GM18868 (cell line): Measurements from ENCODE around the gene FNDC3A.

ENCODE experiments used
- ATAC-seq: cut with Tn5 transposase; IDR thresholded peaks from one replicate; pipeline ENCODE4 v1.9.1; 2021; ENCODE audit warnings: mild to moderate bottlenecking, moderate library complexity; ENCODE audit not compliant: unreplicated experiment

The FNDC3A gene

GRCh38 chr13:49213539-49213938 lies 237.8 kb downstream of the FNDC3A start:
- no peak for ATAC-seq

GRCh38 chr13:49213997-49214916 lies 238.5 kb downstream of the FNDC3A start:
- ATAC-seq, result no peak

DNA sequence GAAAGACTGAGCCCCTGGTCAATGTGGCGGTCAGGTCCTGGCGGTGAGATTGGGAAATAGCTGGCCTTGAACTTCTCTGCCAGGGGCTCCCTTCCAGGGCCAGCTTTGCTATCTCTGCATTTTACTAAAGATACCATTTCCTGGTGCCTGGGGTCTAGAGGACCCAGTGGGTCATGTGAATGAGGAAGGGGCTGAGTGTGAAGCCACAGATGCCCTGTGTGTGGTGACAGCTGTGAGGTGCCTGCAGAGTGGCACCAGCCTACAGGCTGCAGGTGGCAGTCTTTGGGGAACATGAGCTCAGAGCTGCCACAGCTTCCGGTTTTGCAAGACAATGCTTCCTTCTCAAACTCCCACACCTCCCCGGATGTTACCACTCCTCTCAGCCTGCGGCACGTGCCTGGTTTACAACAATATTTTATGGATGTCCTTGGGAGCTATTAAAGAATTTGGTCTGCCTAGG lies 239.2 kb downstream of the FNDC3A start:
- peak; percentile 78 for ATAC-seq

- ATAC-seq, result no peak
These were observed 240.6 kb downstream of the FNDC3A start for GRCh38 chr13:49216334-49216733.

- no peak for ATAC-seq
These were observed 242.3 kb downstream of the FNDC3A start for GRCh38 chr13:49217962-49218492.

- ATAC-seq, result no peak
These were observed 242.9 kb downstream of the FNDC3A start for GRCh38 chr13:49218493-49219051.

DNA sequence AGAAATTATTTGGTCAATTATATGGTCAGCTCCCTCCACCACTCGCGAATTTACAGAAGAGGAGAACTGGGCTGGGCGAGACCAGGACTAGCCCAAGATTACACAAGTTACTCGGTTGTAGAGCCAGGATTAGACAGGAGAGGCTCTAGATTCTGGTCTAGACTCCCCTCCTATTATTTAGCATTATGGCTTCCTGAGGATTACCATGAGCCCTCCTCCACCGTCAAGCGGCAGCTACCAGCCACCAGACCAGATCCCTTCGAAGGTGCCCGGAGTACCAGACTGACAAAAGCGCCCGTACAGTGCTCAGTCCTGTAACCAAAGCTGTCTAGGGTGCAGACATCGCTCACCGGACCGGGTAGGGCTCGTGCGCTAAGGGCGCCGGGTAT lies 243.9 kb downstream of the FNDC3A start:
- ATAC-seq, result no peak

- peak; percentile 56 for ATAC-seq
These were observed 244.5 kb downstream of the FNDC3A start, which contains the start of gene MLNR for GRCh38 chr13:49220036-49220855. Gene MLNR (plus strand): TSS chr13:49220338. CDS start chr13:49220338, 0 bp downstream.

DNA sequence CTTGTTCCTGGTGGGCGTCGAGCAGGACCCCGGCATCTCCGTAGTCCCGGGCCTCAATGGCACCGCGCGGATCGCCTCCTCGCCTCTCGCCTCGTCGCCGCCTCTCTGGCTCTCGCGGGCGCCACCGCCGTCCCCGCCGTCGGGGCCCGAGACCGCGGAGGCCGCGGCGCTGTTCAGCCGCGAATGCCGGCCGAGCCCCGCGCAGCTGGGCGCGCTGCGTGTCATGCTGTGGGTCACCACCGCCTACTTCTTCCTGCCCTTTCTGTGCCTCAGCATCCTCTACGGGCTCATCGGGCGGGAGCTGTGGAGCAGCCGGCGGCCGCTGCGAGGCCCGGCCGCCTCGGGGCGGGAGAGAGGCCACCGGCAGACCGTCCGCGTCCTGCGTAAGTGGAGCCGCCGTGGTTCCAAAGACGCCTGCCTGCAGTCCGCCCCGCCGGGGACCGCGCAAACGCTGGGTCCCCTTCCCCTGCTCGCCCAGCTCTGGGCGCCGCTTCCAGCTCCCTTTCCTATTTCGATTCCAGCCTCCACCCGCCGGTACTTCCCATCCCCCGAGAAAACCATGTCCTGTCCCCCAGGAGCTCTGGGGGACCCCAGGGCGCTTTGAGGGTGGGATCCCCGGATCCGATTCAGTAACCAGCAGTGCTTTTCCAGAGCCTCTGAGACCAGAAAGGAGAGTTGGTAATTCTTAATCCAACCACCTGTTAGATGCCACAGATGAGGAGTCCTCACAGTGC lies 245.3 kb downstream of the FNDC3A start:
- no peak for ATAC-seq

DNA sequence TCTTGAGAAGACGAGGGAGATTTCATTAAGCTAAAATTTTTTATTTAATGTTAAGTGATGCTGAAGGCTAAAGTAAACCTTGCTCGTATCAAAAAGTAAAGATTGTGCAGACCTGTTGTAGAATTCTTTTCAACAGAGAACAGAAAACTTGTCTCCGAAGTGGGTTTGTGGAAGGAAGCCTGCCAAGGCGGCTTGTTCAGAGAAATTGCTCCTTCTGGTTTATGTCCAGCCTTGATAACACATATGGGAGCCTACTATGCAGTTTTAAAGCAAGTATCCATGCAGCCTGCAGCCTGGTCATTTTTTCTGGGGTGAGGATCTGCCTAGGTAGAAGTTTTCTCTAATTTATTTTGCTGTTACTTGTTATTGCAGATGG lies 245.9 kb downstream of the FNDC3A start:
- ATAC-seq, result no peak

DNA sequence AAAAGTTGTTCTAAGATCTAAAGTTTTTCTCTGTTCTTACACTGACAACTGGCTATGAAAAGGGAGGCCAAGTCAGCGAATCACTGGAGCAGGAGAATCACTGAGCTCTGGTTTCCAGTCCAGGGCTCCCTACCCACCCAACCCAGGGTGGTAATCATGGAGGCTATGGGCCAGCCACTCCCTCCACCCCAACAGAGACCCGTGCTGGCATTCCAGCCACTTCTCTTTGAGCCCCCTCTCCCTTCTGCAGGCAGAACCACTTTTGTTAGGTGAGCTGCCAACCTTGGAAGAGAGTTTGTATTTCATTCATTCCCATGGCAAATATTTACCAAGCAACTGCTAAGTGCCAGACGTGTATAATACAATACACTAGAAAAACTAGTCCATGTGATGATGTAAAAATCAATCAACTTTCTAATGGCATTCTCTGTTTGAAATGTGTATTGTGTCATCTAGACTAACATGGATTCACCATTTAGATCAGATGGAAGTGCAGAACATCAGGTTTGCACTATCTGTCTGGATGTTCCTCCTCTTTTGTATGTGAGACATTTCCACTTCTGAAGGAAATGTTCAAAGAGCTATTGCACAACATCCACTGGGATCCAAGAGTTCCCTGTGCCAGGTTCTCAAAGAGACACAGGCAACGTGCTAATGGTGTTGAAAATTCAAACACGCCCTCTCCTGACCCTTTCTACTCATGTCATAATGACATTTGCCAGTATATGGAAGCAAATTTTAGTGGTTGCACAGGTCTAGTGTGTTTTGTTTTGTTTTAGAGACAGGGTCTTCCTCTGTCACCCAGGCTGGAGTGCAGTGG lies 249.7 kb downstream of the FNDC3A start:
- no peak for ATAC-seq

- no peak for ATAC-seq
These were observed 250.9 kb downstream of the FNDC3A start for GRCh38 chr13:49226613-49227012.

DNA sequence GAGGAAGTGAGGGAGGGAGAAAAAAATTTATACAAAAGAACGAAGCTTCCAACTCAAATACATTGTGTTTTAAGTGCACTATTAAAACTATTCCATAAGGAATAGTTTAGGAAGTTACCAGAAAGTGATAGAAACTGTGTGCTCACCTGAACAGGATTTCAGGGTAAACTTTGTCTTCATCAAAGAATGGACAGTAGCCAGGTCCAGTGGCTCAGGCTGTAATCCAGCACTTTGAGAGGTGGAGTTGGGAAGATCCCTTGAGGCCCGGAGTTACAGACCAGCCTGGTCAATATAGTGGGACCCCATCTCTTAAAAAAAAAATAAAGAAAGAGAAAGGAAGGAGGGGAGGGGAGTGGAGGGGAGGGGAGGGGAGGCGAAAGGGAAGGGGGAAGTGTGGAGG lies 259.0 kb downstream of the FNDC3A start:
- ATAC-seq, result no peak

DNA sequence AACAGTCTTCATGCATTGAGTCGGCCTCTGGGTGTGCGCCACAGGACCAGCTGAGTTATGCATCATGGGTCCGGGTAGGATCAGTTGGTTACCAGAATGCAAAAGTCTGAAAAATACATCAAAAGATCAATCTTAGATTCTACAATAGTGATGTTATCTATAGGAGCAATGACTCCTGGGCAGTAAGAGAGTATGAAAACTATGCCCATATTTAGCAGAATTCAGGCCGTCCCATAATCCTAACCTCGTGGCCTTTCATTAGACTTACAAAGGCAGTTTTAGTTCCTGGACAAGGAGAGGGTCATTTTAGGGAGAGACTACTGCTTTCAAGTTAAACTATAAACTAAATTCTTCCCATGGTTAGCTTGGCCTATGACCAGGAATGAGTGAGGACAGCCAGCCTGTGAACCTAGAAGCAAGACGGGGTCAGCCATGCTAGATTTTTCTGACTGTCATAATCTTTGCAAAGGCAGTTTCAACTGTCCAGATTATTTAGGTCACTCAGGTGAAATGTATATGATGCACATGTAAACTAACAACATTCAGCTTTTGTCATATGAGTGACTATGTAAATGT lies 260.2 kb downstream of the FNDC3A start:
- ATAC-seq, result no peak

- no peak for ATAC-seq
These were observed 262.9 kb downstream of the FNDC3A start for GRCh38 chr13:49238621-49239020.

GRCh38 chr13:49240017-49240416 lies 264.3 kb downstream of the FNDC3A start:
- ATAC-seq, result peak; percentile 75

- no peak for ATAC-seq
These were observed 265.6 kb downstream of the FNDC3A start for GRCh38 chr13:49241296-49241695.

- ATAC-seq, result no peak
These were observed 269.4 kb downstream of the FNDC3A start for GRCh38 chr13:49245101-49245500.
